Measurements from ENCODE around the gene DDX46.

DDX46 gene

GRCh38 chr5:134873987-134874830, 115.6 kb downstream of the DDX46 start, which contains the start of gene TXNDC15:
TSS of gene TXNDC15 (plus strand) at chr5:134874371. CDS start at chr5:134874428, 57 bp downstream.
- TF ChIP-seq CTCF (conservative IDR thresholded peaks at IDR 0.05): no peak
- H3K27ac ChIP-seq: peak within 1 kb of the TSS; percentile 96

- peak overlapping the region; percentile 96 for H3K27ac ChIP-seq
- no peak for TF ChIP-seq CTCF (conservative IDR thresholded peaks at IDR 0.05)
Observed at GRCh38 chr5:134874831-134875655, 116.5 kb downstream of the DDX46 start.

GRCh38 chr5:134877159-134877558, 118.6 kb downstream of the DDX46 start:
- TF ChIP-seq CTCF (conservative IDR thresholded peaks at IDR 0.05): no peak
- H3K27ac ChIP-seq: no peak overlapping the region

- TF ChIP-seq CTCF (conservative IDR thresholded peaks at IDR 0.05): no peak
- no peak overlapping the region for H3K27ac ChIP-seq
Observed at GRCh38 chr5:134878403-134878802, 119.8 kb downstream of the DDX46 start.

GRCh38 chr5:134879456-134879855, 120.9 kb downstream of the DDX46 start:
- peak overlapping the region; percentile 3; the same call in 1 of the 2 replicates for H3K27ac ChIP-seq
- no peak for TF ChIP-seq CTCF (conservative IDR thresholded peaks at IDR 0.05)

All from VCaP (cell line).